ENCODE data around the gene TNFRSF13B.

- no peak for TF ChIP-seq CTCF (IDR thresholded peaks at IDR 0.05)
- TF ChIP-seq POLR2AphosphoS5 (IDR thresholded peaks at IDR 0.05), result no peak
Observed at GRCh38 chr17:16942141-16943031, 29.5 kb downstream of the TNFRSF13B start.
